HG02623 (cell line): ENCODE data around the gene NTN4.
"Not testable (repeated sequence)": the region's sequence is repeated elsewhere in the genome, so short reads cannot be mapped to it uniquely, and the experiment has no call there.

Experiments used
- ATAC-seq: cut with Tn5 transposase; IDR thresholded peaks from one replicate; pipeline ENCODE4 v1.9.1; 2021; ENCODE audit warnings: moderate library complexity; ENCODE audit not compliant: unreplicated experiment

Gene NTN4

DNA sequence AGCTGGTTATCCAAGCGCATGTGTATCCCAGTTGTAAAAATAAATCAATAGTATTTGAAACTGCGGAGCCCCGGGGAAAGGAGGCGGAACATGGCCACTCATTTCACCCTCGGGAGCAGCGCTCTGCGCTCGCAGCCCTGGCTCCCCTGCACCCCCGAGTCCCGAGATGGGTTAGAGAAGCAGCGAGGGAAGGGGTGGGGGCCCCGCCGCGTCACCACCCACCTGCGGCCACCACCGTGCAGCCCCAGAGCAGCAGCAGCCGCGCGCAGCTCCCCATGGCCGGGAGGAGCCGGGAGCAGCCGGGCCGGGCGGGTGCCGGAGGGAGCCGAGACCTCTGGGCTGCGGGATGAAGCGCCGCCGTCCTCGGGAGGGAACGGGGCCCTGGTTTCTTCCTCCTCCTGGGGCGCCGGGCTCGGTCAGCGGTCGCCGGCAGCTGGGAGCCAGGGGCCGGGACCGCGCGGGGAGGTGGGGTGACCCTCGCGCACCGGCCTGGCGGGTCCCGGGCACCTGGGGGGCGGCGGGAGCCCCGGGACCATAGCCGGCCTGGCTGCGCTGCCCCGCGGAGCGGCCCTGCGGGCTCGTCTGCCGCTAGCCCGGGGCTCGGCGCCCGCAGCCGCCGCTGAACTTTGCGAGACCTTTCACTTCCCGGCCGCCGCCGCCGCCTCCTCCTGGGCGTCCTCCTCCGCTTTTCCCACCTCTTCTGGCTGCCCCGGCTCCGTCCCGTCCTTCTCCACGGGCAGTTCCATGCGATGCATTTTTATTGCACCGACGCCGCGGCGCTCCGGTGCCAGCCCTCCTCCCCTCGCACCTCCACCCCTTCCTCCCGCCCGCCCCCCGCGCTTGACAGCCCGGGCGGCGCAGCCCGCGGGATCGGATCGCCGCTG is at the start of gene NTN4:
Gene NTN4 (minus strand): TSS at position 732 of the 884 bp plus-strand sequence. CDS start 455 bp downstream, at position 277.
- no peak for ATAC-seq

DNA sequence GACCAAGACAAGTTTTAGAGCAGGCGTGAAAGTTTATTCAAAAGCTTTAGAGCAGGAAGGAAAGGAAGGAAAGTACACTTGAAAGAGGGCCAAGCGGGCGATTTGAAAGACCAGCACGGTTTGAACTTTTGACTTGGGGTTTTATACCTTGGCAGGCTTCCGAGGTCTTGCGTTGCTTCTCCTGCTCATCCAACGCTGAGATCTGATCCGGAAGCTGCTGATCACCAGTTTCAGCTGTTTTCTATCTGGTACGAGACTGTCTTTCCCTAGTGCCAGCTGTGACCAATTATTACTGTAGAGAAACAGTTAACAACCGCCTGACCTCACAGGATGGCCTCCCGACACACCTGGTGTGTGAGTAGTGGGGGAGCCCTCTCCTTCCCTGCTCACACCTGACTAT is 47.6 kb upstream of the NTN4 start:
- no peak for ATAC-seq

- ATAC-seq = no peak
These were observed 46.9 kb upstream of the NTN4 start for GRCh38 chr12:95837240-95838038.

DNA sequence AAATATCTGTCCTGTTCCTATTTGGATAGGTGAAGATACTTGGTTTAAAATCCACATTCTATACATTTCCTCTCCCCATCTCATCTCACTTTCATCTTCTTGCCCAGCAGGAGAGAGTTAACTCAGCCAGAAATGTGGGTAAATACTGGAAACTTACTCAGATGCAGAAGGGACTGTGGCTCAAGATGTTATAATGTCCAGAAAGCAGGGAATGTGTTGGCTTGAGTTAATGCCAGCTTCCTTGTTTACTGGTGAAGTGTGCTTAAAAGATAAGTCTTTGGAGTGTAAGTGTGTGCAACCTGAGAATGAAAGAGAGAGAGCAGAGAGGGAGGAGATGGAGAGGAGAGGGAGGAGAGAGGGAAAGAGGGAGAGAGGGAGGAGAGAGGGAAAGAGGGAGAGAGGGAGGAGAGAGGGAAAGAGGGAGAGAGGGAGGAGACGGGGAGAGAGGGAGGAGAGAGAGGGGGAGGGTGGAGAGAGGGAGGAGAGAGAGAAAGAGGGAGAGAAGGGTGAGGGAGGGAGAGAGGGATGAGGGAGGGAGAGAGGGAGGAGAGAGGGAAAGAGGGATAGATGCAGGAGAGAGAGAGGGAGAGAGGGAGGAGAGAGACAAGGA is 46.2 kb upstream of the NTN4 start:
- ATAC-seq = no peak

- no peak for ATAC-seq
These were observed 45.6 kb upstream of the NTN4 start for GRCh38 chr12:95836185-95836609.

DNA sequence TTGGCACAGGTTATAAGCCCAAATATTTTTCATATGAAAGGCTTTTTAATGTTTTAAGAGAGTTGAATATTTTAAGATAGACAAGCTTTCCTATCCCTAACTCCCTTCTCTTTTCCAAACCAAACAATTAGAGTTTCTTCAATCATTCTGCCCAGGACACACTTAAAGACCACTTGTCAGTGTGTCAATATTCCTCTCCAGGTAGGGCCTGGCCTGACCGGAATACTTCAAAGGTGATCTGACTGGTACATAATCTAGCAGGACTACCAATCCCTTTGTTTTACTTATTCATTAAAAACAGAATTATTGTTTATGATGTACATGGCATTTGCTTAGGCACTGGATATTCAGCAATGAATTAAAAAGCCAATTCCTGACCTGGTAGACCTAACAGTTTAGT is 44.0 kb upstream of the NTN4 start:
- ATAC-seq = no peak

DNA sequence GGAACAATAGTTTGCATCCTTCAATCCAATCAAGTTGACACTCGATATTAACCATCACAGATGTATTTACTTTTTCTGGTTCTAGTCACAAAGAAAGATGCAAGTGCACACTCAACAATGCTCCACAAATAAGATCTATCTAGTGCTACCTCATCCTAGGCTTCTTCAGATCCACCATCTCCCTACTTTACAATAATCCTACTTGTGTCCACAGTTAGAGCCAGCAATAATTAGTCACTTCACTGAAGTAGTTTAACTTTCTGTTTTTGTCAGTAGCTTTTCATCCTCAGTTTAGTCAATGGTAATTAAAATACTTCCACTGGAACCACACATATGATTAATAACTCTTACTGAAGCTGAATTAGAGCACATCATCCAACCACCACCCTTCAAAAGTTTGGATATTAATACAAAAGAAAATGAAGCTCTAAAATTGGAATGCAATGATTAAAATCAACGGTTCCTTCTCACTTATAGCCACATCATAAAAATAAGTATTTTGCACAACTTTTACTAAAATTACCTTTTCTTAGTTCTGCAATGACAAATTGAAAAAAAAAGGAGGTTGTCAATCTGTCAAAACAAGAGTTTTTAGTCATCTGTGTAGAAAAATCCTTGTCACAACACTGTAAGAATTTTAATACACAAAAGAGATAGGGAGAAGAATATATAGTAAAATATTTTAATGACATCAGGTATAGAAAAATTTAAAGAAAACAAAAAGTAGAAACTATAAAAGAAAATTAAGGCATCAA is 39.9 kb upstream of the NTN4 start:
- ATAC-seq = no peak

- no peak for ATAC-seq
These were observed 38.8 kb upstream of the NTN4 start for GRCh38 chr12:95829395-95829794.

- ATAC-seq = no peak
These were observed 29.6 kb upstream of the NTN4 start for GRCh38 chr12:95820096-95820703.

DNA sequence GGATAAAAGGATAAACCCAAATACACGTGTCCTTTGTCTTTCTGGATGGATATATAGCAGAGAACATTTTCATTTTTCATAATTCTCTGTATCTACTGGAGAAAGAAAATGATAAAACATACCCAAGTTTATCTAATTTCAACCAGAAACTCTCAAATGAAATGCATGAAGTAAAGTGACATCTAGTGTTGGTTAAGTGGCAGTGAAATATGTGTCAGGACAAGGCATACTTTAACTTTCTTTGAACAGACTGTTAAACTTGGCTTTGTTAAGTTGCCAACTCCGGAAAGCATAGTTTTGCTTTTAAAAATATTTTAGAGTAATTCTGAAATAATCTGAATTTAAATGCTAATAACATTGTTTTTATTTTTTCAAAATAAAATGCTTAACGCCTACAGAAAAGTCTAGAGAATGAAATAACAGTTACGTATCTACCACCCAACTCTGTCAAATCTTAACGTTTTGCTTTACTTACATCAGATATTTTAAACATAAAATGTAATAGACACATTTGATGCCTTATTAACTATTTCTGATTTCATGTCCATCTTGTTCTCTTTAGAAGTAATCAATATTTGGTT is 25.2 kb upstream of the NTN4 start:
- ATAC-seq = no peak

DNA sequence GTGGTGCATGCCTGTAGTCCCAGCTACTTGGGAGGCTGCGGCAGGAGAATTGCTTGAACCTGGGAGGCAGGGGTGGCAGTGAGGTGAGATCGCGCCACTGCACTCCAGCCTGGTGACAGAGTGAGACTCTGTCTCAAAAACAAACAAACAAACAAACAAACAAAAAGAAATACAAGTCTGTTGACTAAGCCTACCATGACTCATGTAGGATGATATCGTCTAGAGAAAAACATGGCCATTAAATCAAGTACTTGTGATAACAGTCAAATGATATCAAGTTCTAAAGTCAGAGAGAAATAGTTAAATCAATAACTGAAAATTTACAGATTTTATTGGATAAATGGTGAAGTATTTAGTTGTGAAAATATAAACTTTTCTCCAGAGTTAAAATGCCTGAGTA is 21.6 kb upstream of the NTN4 start:
- ATAC-seq = not testable (repeated sequence)

DNA sequence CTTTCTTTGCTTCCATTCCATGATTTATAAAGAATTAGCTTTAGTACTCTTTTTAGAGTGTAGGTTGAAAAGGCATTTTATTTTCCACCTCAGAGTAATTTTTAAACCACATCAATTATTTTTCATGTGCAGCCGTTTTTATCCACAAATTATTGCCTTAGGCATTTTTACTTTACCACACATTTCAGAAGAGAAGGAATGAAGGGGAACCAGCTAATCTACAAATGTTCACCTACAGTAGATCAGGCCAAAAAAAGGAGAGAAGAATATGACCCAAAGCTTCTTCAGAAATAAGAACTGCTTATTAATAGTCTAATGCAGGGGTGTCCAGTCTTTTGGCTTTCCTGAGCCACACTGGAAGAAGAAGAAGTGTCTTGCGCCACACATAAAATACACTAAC is 19.8 kb upstream of the NTN4 start:
- no peak for ATAC-seq

GRCh38 chr12:95809000-95809680 is 18.6 kb upstream of the NTN4 start:
- no peak for ATAC-seq

DNA sequence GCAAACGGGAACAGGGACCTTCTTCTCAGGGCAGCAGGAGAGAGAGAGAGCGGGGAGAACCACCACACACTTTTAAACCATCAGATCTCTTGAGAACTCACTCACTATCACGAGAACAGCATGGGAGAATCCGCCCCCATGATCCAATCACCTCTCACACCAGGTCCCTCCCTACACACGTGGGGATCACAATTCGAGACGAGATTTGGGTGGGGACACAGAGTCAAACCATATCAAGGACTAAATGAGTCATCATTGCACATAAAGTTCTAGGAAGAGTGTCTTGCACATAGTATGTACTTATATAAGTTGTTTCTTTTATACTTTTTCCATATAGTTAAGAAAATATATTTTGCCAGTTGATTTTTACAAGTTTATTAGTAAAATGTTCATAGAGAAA is 17.6 kb upstream of the NTN4 start:
- no peak for ATAC-seq

DNA sequence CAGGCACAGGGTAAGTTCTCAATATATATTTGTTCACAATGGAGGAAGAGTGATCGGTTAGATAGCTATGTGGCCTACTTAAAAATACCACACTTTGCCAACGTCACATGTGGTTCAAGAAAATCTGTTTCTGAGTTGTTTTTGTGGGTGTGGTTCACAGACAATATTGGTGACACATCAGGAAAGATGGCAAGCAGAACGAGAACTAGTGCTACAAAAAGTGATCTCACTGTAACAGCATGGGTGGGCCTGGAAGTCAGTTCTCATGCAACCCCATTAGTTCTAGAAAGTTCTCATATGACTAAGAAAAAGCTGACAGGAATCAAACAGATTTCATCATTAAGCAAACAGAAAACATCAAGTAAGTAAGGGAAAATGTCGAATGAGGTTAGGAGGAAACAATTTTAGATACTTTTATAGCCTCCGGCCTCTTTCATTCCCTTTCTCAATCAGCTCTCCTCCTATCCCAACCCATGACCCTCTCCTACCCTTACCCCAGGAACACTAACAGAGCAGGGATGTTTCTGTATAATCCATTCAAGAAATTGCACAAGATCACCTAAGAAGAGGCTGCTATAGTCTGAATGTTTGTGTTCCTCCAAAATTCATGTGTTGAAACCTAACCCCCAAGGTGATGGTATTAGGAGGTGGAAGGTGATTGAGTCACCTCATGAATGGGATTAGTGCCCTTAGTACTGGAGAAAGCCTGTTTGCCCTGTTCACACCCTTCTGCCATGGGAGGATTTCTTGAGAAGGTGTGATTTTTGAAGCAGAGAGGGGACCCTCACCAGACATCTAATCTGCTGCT is 15.5 kb upstream of the NTN4 start:
- ATAC-seq = no peak

- no peak for ATAC-seq
These were observed 13.7 kb upstream of the NTN4 start for GRCh38 chr12:95804291-95804690.

DNA sequence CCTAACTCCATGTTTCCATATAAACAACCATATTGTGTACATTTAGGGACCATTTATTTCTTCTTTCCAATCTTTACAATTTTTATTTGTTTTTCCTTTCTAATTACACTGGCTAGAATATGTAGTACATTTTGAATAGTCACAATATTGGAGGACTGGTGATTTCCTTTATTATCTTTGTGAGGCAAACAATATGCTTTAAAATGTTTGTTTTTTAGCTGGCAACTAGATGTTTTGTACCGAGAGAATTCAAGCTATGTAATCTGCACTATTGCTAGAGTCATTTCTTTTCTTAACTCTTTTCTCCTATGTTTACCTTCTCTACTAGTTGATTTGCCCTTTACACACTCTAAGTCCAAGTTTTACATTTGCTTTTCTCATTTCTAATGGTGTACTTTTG is 13.3 kb upstream of the NTN4 start:
- ATAC-seq = no peak

- ATAC-seq = no peak
These were observed 12.1 kb upstream of the NTN4 start for GRCh38 chr12:95802482-95803270.
